ENCODE data around the gene PPP1R3D. TPM values are rescaled to one million over a fixed set of nuclear protein-coding genes. Genes with fewer than 3 reads are reported as not detected.

The PPP1R3D gene
- total and polyA plus RNA-seq, 2 of the 8 experiments (the other 6 are each of a cell fraction or from before 2014, with no cell fraction given): 1.4 to 3.9 TPM

DNA sequence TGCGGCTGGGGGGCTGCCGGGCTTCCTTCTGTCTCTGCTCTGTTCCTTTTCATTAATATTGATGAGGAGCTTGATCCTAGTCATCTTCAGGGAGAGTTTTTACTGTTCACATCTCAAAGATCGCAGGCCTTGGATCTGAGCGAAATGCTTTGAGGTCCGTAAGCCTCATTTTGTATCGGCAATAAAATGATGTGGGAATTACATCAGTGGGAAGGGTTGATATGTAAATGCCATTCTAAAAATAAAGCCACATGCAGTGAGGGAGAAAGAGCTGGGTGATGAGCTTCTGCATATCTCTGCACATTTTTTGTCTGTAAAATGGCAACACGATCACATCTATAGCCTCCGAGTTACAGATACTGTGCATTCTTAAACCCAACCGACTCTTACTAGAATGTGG, 43.0 kb upstream of the PPP1R3D start:
- no peak overlapping the region for H3K9ac ChIP-seq (replicated peaks in 1 of 4; ENCODE audit: extremely low read depth in 1 of 4, low read depth in 3 of 4, low read length in 3 of 4)
- CTCF ChIA-PET (ENCODE audit: partially characterized antibody): interaction anchor here (1.4 kb wide), 1 partner anchor 27 kb away, joined by 3 read pairs; no protein-coding TSS in a partner anchor

More for the DNA sequence above, 43.0 kb upstream of the PPP1R3D start:
- no peak overlapping the region for H3K18ac ChIP-seq (ENCODE audit: extremely low read depth, low read length)
- no peak overlapping the region for H4K8ac ChIP-seq (ENCODE audit: extremely low read depth, insufficient read depth, low read length)
- H2BK120ac ChIP-seq (replicated peaks; ENCODE audit: low read depth, low read length): no peak overlapping the region
- H2BK5ac ChIP-seq (ENCODE audit: low read depth, low read length): no peak overlapping the region
- no peak overlapping the region for H3K27ac ChIP-seq (ENCODE audit: low read depth, low read length)
- WGBS, 2 experiments (ENCODE audit: extremely low coverage in 1 of 2, insufficient coverage in 1 of 2, insufficient read length in 1 of 2, insufficient replicate concordance in 2 of 2, low coverage in 1 of 2, low lambda C conversion rate in 2 of 2, missing lambda C conversion rate in 1 of 2): 87% methylated on average over 9 of the region's 9 CpGs; no CpG with 5 or more reads in 1 of the 2 experiments
- H3K56ac ChIP-seq (replicated peaks; ENCODE audit: insufficient read length, low read depth, low read length): no peak overlapping the region
- H3K14ac ChIP-seq (ENCODE audit: insufficient read length): no peak overlapping the region
- H3K4me1 ChIP-seq (replicated peaks in 1 of 4; ENCODE audit: control insufficient read depth in 3 of 4, insufficient read depth in 4 of 4, low read length in 3 of 4): no peaks in the 10 kb centered on the region; a peak in 1 of 7 replicates
- H3K27me3 ChIP-seq (replicated peaks in 1 of 4; ENCODE audit: control insufficient read depth in 3 of 4, extremely low read depth in 1 of 4, insufficient read depth in 3 of 4, low read length in 3 of 4): no peaks in the 10 kb centered on the region
- no peak overlapping the region for H3K4ac ChIP-seq (replicated peaks; ENCODE audit: insufficient read length, low read depth, low read length)
- H3K4me2 ChIP-seq (ENCODE audit: insufficient read depth in 1 of 2, low read depth in 2 of 2, low read length in 2 of 2): no peak overlapping the region
- H3K4me3 ChIP-seq (ENCODE audit: extremely low read depth in 1 of 4, insufficient read depth in 2 of 4, low read depth in 3 of 4, low read length in 4 of 4): no peak overlapping the region
- H2BK12ac ChIP-seq (ENCODE audit: low read depth, low read length): no peak overlapping the region
- H4K5ac ChIP-seq (ENCODE audit: insufficient read length, low read depth, low read length): no peak overlapping the region
- H2BK15ac ChIP-seq (ENCODE audit: low read length): no peak overlapping the region
- no peak overlapping the region for H2AK5ac ChIP-seq (ENCODE audit: low read depth, low read length)
- H3K36me3 ChIP-seq (ENCODE audit: control insufficient read depth in 2 of 4, insufficient read depth in 4 of 4, low read length in 3 of 4): no peaks in the 10 kb centered on the region
- no peaks in the 10 kb centered on the region for H3K79me1 ChIP-seq (ENCODE audit: low read depth, low read length)
- no peak for FAIRE-seq
- no peaks in the 10 kb centered on the region for H3K23me2 ChIP-seq (ENCODE audit: low read depth, low read length)
- H3K9me3 ChIP-seq (ENCODE audit: insufficient read depth in 2 of 2, low read depth in 1 of 2, low read length in 1 of 2): no peaks in the 10 kb centered on the region
- DNase-seq (ENCODE audit: low read depth in 1 of 2, low spot score in 2 of 2): no peak
- no peak overlapping the region for H3K23ac ChIP-seq (ENCODE audit: insufficient read length)
- POLR2A ChIA-PET (ENCODE audit: partially characterized antibody): no interaction called here
- H2AFZ ChIP-seq (ENCODE audit: low read length): no peak overlapping the region
- H4K20me1 ChIP-seq (replicated peaks in 1 of 2; ENCODE audit: control insufficient read depth in 1 of 2, insufficient read depth in 2 of 2, low read length in 2 of 2): no peaks in the 10 kb centered on the region
- TF ChIP-seq EGR1 (IDR thresholded peaks at IDR 0.05; ENCODE audit: borderline replicate concordance, low read depth, low read length) (no peak), SRF (IDR thresholded peaks at IDR 0.05; ENCODE audit: low read depth, low read length) (no peak), FOSL1 (IDR thresholded peaks at IDR 0.05; ENCODE audit: insufficient read depth, low read depth, low read length) (no peak), GTF2F1 (IDR thresholded peaks at IDR 0.05; ENCODE audit: borderline replicate concordance, low read depth, low read length) (no peak), TCF12 (IDR thresholded peaks at IDR 0.05; ENCODE audit: low read depth, low read length) (no peak), BRCA1 (IDR thresholded peaks at IDR 0.05; ENCODE audit: low read depth, low read length) (no peak)
- TF ChIP-seq, protein P1, sequence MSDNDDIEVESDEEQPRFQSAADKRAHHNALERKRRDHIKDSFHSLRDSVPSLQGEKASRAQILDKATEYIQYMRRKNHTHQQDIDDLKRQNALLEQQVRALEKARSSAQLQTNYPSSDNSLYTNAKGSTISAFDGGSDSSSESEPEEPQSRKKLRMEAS (IDR thresholded peaks at IDR 0.05): no peak
- no peak overlapping the region for H2BK20ac ChIP-seq (ENCODE audit: low read length)
- H3K79me2 ChIP-seq (ENCODE audit: control insufficient read depth in 1 of 2, insufficient read depth in 2 of 2, low read length in 2 of 2): no peaks in the 10 kb centered on the region
- H4K91ac ChIP-seq (replicated peaks; ENCODE audit: insufficient read length, low read length): no peak overlapping the region

Data from H1 (cell line).